Measurements from ENCODE around the gene MTG1.

DNA sequence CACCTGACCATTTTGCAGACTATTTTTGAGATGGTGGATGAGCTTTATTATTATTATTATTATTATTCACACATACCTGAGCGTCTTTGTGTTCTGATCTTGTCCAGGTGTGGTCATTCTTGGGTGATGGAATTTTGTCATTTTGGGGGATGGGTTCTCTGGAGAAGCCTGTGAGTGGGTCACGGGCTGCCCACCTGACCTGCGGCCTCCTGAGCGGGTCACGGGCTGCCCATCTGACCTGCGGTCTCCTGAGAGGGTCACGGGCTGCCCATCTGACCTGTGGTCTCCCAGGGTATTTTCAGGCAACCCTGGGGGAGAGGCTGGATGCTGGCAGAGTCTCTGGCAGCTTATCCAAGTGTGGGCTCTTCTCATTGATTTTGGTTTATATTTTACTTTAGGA, 67.1 kb downstream of the MTG1 start:
- TF ChIP-seq, protein P1, sequence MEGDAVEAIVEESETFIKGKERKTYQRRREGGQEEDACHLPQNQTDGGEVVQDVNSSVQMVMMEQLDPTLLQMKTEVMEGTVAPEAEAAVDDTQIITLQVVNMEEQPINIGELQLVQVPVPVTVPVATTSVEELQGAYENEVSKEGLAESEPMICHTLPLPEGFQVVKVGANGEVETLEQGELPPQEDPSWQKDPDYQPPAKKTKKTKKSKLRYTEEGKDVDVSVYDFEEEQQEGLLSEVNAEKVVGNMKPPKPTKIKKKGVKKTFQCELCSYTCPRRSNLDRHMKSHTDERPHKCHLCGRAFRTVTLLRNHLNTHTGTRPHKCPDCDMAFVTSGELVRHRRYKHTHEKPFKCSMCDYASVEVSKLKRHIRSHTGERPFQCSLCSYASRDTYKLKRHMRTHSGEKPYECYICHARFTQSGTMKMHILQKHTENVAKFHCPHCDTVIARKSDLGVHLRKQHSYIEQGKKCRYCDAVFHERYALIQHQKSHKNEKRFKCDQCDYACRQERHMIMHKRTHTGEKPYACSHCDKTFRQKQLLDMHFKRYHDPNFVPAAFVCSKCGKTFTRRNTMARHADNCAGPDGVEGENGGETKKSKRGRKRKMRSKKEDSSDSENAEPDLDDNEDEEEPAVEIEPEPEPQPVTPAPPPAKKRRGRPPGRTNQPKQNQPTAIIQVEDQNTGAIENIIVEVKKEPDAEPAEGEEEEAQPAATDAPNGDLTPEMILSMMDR (IDR thresholded peaks at IDR 0.05) = no peak
- TF ChIP-seq POLR2AphosphoS5 (IDR thresholded peaks at IDR 0.05) = no peak
- no peak for TF ChIP-seq POLR2A (IDR thresholded peaks at IDR 0.05)
- no peak for TF ChIP-seq EP300 (IDR thresholded peaks at IDR 0.05; ENCODE audit: low read depth)
